Midbrain (tissue), 1 donor: ENCODE results near the gene SLC27A3.
"Not testable (repeated sequence)": the region's sequence is repeated elsewhere in the genome, so short reads cannot be mapped to it uniquely, and the experiment has no call there.

Source experiments
- DNase-seq: peaks from one replicate; lab custom pipeline; 2025; lab: John Stamatoyannopoulos, UW

SLC27A3 gene

GRCh38 chr1:153763365-153764225 lies 11.6 kb upstream of the SLC27A3 start:
- peak; percentile 7 for DNase-seq

GRCh38 chr1:153764310-153764709 lies 10.9 kb upstream of the SLC27A3 start:
- no peak for DNase-seq

GRCh38 chr1:153766663-153767062 lies 8.5 kb upstream of the SLC27A3 start:
- not testable (repeated sequence) for DNase-seq

- no peak for DNase-seq
Measured at GRCh38 chr1:153767519-153767918, 7.7 kb upstream of the SLC27A3 start.

- DNase-seq = no peak
Measured at GRCh38 chr1:153768316-153769181, 6.7 kb upstream of the SLC27A3 start.

- no peak for DNase-seq
Measured at GRCh38 chr1:153769221-153769620, 6.0 kb upstream of the SLC27A3 start.

- no peak for DNase-seq
Measured at GRCh38 chr1:153770797-153771196, 4.4 kb upstream of the SLC27A3 start.

GRCh38 chr1:153771261-153771660 lies 3.9 kb upstream of the SLC27A3 start:
- DNase-seq = no peak

GRCh38 chr1:153771841-153772593 lies 3.2 kb upstream of the SLC27A3 start:
- no peak for DNase-seq

GRCh38 chr1:153773096-153773921 lies 1.9 kb upstream of the SLC27A3 start:
- DNase-seq = no peak

- no peak for DNase-seq
Measured at GRCh38 chr1:153774026-153774595, 1.1 kb upstream of the SLC27A3 start.

GRCh38 chr1:153775458-153776327 lies 486 bp downstream of the SLC27A3 start:
- DNase-seq = peak; percentile 20

GRCh38 chr1:153776352-153776751 lies 1.1 kb downstream of the SLC27A3 start:
- DNase-seq = no peak

GRCh38 chr1:153776845-153777370 lies 1.7 kb downstream of the SLC27A3 start:
- DNase-seq = no peak

- DNase-seq = peak; percentile 56
Measured at GRCh38 chr1:153777648-153778047, 2.4 kb downstream of the SLC27A3 start.

GRCh38 chr1:153778051-153778823 lies 3.0 kb downstream of the SLC27A3 start:
- DNase-seq = no peak

- no peak for DNase-seq
Measured at GRCh38 chr1:153778824-153779519, 3.8 kb downstream of the SLC27A3 start.
